ENCODE data around the gene SRPK1.

Gene SRPK1

GRCh38 chr6:35824552-35825192, 96.2 kb downstream of the SRPK1 start:
- no peak for TF ChIP-seq CTCF (IDR thresholded peaks at IDR 0.05; ENCODE audit: low read length, missing control alignments)

GRCh38 chr6:35823601-35824000, 97.3 kb downstream of the SRPK1 start:
- no peak for DNase-seq (ENCODE audit: low read depth)

More at GRCh38 chr6:35824552-35825192, 96.2 kb downstream of the SRPK1 start:
- DNase-seq (ENCODE audit: low read depth) = no peak
- no peak overlapping the region for H3K4me3 ChIP-seq (replicated peaks; ENCODE audit: low read depth, low read length)

GRCh38 chr6:35817515-35817914, 103.4 kb downstream of the SRPK1 start:
- TF ChIP-seq CTCF (IDR thresholded peaks at IDR 0.05; ENCODE audit: low read length, missing control alignments) = no peak
- DNase-seq (ENCODE audit: low read depth) = no peak
- no peak overlapping the region for H3K4me3 ChIP-seq (replicated peaks; ENCODE audit: low read depth, low read length)

More at GRCh38 chr6:35823601-35824000, 97.3 kb downstream of the SRPK1 start:
- no peak for TF ChIP-seq CTCF (IDR thresholded peaks at IDR 0.05; ENCODE audit: low read length, missing control alignments)
- no peak overlapping the region for H3K4me3 ChIP-seq (replicated peaks; ENCODE audit: low read depth, low read length)

GRCh38 chr6:35811699-35811995, 109.3 kb downstream of the SRPK1 start:
- H3K4me3 ChIP-seq (replicated peaks; ENCODE audit: low read depth, low read length) = no peak overlapping the region
- no peak for TF ChIP-seq CTCF (IDR thresholded peaks at IDR 0.05; ENCODE audit: low read length, missing control alignments)

GRCh38 chr6:35810971-35811698, 109.8 kb downstream of the SRPK1 start:
- DNase-seq (ENCODE audit: low read depth) = peak; percentile 70
- no peak overlapping the region for H3K4me3 ChIP-seq (replicated peaks; ENCODE audit: low read depth, low read length)
- TF ChIP-seq CTCF (IDR thresholded peaks at IDR 0.05; ENCODE audit: low read length, missing control alignments) = no peak

More at GRCh38 chr6:35811699-35811995, 109.3 kb downstream of the SRPK1 start:
- DNase-seq (ENCODE audit: low read depth) = no peak

- DNase-seq (ENCODE audit: low read depth) = no peak
- no peak overlapping the region for H3K4me3 ChIP-seq (replicated peaks; ENCODE audit: low read depth, low read length)
- no peak for TF ChIP-seq CTCF (IDR thresholded peaks at IDR 0.05; ENCODE audit: low read length, missing control alignments)
These were observed 111.1 kb downstream of the SRPK1 start for GRCh38 chr6:35809809-35810208.

Measured in fibroblast of pulmonary artery (primary cell).